Subcutaneous adipose tissue (tissue), 4 donors: ENCODE results near the gene KMT2C. TPM values are rescaled to one million over a fixed set of nuclear protein-coding genes. Genes with fewer than 3 reads are reported as not detected.

Experiments used
- CTCF ChIP-seq: fragments of 450-650 bp; IDR thresholded peaks from one replicate; pipeline ENCODE4 v1.5.1; 2016; ENCODE audit warnings: low read depth, mild to moderate bottlenecking, control low read depth, antibody characterized with exemption, moderate library complexity
- total RNA-seq, 4 donors: library from RNA; depleted of rRNA; stranded (reverse); fragments of >200 nt; gene quantifications; one replicate each; pipeline ENCODE4 v1.1.0, GENCODE V29; 2016

KMT2C gene
- total RNA-seq, 4 donors from 2014 or later = 68.7 to 86.8 (median 70.5) TPM

GRCh38 chr7:152202056-152202455 is 233.7 kb downstream of the KMT2C start:
- TF ChIP-seq CTCF = no peak

GRCh38 chr7:152200395-152200794 is 235.4 kb downstream of the KMT2C start:
- TF ChIP-seq CTCF = no peak

GRCh38 chr7:152196391-152196790 is 239.4 kb downstream of the KMT2C start:
- TF ChIP-seq CTCF = no peak

- TF ChIP-seq CTCF = no peak
Observed at GRCh38 chr7:152193880-152194279, 241.9 kb downstream of the KMT2C start.

GRCh38 chr7:152189061-152189460 is 246.7 kb downstream of the KMT2C start:
- TF ChIP-seq CTCF = no peak

GRCh38 chr7:152185558-152185957 is 250.2 kb downstream of the KMT2C start:
- no peak for TF ChIP-seq CTCF

GRCh38 chr7:152180587-152180986 is 255.2 kb downstream of the KMT2C start:
- TF ChIP-seq CTCF = no peak

- TF ChIP-seq CTCF = no peak
Observed at GRCh38 chr7:152180048-152180447, 255.8 kb downstream of the KMT2C start.
